ENCODE data around the gene SDK1. TPM values are rescaled to one million over a fixed set of nuclear protein-coding genes. Genes with fewer than 3 reads are reported as not detected.

SDK1 gene
- total and polyA plus RNA-seq, 2 donors (not counting 3 experiments of a cell fraction or from before 2014, with no cell fraction given) = 1.6 to 3.9 TPM

- dilution Hi-C loops (cut with MboI; ENCODE audit: extremely low pct_ligation_motif_present, low sequenced_read_pairs) = no loop called here
- no TSS peak for BruUV-seq (replicated peaks)
- Histone ChIP-seq H3K9me3 (replicated peaks; ENCODE audit: control insufficient read depth, insufficient read depth, low read length) (no peaks in the 10 kb centered on the region), H3K79me2 (ENCODE audit: control insufficient read depth, insufficient read depth, low read length) (no peaks in the 10 kb centered on the region), H3K27me3 (ENCODE audit: control insufficient read depth in 2 of 2, insufficient read depth in 2 of 2, low read length in 2 of 2) (no peaks in the 10 kb centered on the region), H3K27ac (ENCODE audit: insufficient read depth, low read depth, low read length) (no peak overlapping the region), H3K36me3 (ENCODE audit: control insufficient read depth in 2 of 2, extremely low read depth in 1 of 2, insufficient read depth in 2 of 2, low read length in 2 of 2) (no peaks in the 10 kb centered on the region), H3K4me2 (ENCODE audit: insufficient read depth, low read length) (no peak overlapping the region), H4K20me1 (replicated peaks; ENCODE audit: control insufficient read depth, extremely low read depth, insufficient read depth, low read length) (no peaks in the 10 kb centered on the region), H3K9me1 (replicated peaks; ENCODE audit: control insufficient read depth, extremely low read depth, insufficient read depth, low read length) (no peaks in the 10 kb centered on the region), H3K4me1 (ENCODE audit: control insufficient read depth, extremely low read depth, insufficient read depth, low read length) (no peaks in the 10 kb centered on the region), H2AFZ (ENCODE audit: low read depth, low read length) (no peak overlapping the region), H3K4me3 (replicated peaks in 1 of 3; ENCODE audit: insufficient read depth in 1 of 3, low read depth in 1 of 3, low read length in 3 of 3) (no peak overlapping the region), H3K9ac (replicated peaks; ENCODE audit: extremely low read depth, insufficient read depth, low read length) (no peak overlapping the region)
- intact Hi-C loops (cut with micrococcal nuclease) = loop anchor here (10.0 kb wide), 1 partner anchor 527 kb away; no protein-coding TSS in a partner anchor
- TF ChIP-seq GATA2 (IDR thresholded peaks at IDR 0.05; ENCODE audit: insufficient read depth, insufficient read length, low read depth, low read length) (no peak), MAX (IDR thresholded peaks at IDR 0.05; ENCODE audit: insufficient read depth, insufficient read length) (no peak), FOS (IDR thresholded peaks at IDR 0.05; ENCODE audit: borderline replicate concordance, insufficient read depth, low read length) (no peak), POLR2A (IDR thresholded peaks at IDR 0.05; ENCODE audit: low read depth, low read length) (no peak)
- TF ChIP-seq, protein P1, sequence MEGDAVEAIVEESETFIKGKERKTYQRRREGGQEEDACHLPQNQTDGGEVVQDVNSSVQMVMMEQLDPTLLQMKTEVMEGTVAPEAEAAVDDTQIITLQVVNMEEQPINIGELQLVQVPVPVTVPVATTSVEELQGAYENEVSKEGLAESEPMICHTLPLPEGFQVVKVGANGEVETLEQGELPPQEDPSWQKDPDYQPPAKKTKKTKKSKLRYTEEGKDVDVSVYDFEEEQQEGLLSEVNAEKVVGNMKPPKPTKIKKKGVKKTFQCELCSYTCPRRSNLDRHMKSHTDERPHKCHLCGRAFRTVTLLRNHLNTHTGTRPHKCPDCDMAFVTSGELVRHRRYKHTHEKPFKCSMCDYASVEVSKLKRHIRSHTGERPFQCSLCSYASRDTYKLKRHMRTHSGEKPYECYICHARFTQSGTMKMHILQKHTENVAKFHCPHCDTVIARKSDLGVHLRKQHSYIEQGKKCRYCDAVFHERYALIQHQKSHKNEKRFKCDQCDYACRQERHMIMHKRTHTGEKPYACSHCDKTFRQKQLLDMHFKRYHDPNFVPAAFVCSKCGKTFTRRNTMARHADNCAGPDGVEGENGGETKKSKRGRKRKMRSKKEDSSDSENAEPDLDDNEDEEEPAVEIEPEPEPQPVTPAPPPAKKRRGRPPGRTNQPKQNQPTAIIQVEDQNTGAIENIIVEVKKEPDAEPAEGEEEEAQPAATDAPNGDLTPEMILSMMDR (IDR thresholded peaks at IDR 0.05; ENCODE audit: extremely low read depth in 1 of 2, insufficient read depth in 1 of 2, low read depth in 1 of 2, low read length in 2 of 2) = no peak
- FAIRE-seq = no peak
- no peak for DNase-seq (ENCODE audit: low read depth, low spot score)
- ChIA-PET CTCF (interaction anchor here (0.6 kb wide), 2 partner anchors 468 to 1313 kb away, joined by 4 read pairs; no protein-coding TSS in a partner anchor), POLR2A (no interaction called here)
Measured at GRCh38 chr7:4051696-4052095, 750.6 kb downstream of the SDK1 start.

DNA sequence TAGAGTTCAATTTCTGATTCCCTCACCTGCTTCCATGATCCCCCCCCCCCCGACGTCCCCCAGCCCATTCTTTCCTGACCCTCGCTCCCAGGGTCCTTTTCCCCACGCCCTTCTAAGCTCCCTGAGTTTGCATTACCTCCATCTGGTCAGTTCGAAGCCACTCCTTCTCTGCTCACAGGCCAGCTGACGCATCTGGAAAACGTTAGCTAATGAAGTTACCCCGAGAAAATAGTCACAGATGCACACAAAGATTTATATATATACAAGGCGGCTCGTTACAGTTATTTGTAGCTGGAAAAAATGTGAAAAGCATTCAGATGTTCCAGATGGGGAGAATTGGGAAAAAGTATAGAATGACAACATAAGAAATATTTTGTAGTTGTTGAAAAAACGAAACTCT is 751.1 kb downstream of the SDK1 start:
- H3K36me3 ChIP-seq (ENCODE audit: control insufficient read depth in 2 of 2, extremely low read depth in 1 of 2, insufficient read depth in 2 of 2, low read length in 2 of 2) = no peaks in the 10 kb centered on the region
- H3K9me3 ChIP-seq (replicated peaks; ENCODE audit: control insufficient read depth, insufficient read depth, low read length) = no peaks in the 10 kb centered on the region
- no peak overlapping the region for H2AFZ ChIP-seq (ENCODE audit: low read depth, low read length)
- no peak overlapping the region for H3K9ac ChIP-seq (replicated peaks; ENCODE audit: extremely low read depth, insufficient read depth, low read length)
- H3K4me1 ChIP-seq (ENCODE audit: control insufficient read depth, extremely low read depth, insufficient read depth, low read length) = no peaks in the 10 kb centered on the region
- intact Hi-C loops (cut with micrococcal nuclease) (loop anchor here (10.0 kb wide), 1 partner anchor 527 kb away; no protein-coding TSS in a partner anchor), dilution Hi-C loops (cut with MboI; ENCODE audit: extremely low pct_ligation_motif_present, low sequenced_read_pairs) (no loop called here)
- H3K27ac ChIP-seq (ENCODE audit: insufficient read depth, low read depth, low read length) = no peak overlapping the region
- H3K27me3 ChIP-seq (ENCODE audit: control insufficient read depth in 2 of 2, insufficient read depth in 2 of 2, low read length in 2 of 2) = no peaks in the 10 kb centered on the region
- TF ChIP-seq MYC (IDR thresholded peaks at IDR 0.05; ENCODE audit: low read depth, low read length) = no peak
- TF ChIP-seq, protein P1 (IDR thresholded peaks at IDR 0.05; ENCODE audit: extremely low read depth in 1 of 2, insufficient read depth in 1 of 2, low read depth in 1 of 2, low read length in 2 of 2) = no peak
- no peak for TF ChIP-seq POLR2A (IDR thresholded peaks at IDR 0.05; ENCODE audit: low read depth, low read length)
- no peak for TF ChIP-seq POLR2AphosphoS5 (IDR thresholded peaks at IDR 0.05; ENCODE audit: insufficient read depth, low read depth, low read length)
- no peak for TF ChIP-seq EZH2 (IDR thresholded peaks at IDR 0.05; ENCODE audit: borderline replicate concordance, low read depth, low read length, severe bottlenecking)
- no peak for TF ChIP-seq MAX (IDR thresholded peaks at IDR 0.05; ENCODE audit: insufficient read depth, insufficient read length)
- no peak for TF ChIP-seq JUN (IDR thresholded peaks at IDR 0.05; ENCODE audit: borderline replicate concordance, insufficient read depth, insufficient read length, low read depth)
- no peak for TF ChIP-seq GATA2 (IDR thresholded peaks at IDR 0.05; ENCODE audit: insufficient read depth, insufficient read length, low read depth, low read length)
- no peak for TF ChIP-seq FOS (IDR thresholded peaks at IDR 0.05; ENCODE audit: borderline replicate concordance, insufficient read depth, low read length)
- H4K20me1 ChIP-seq (replicated peaks; ENCODE audit: control insufficient read depth, extremely low read depth, insufficient read depth, low read length) = no peaks in the 10 kb centered on the region
- H3K4me2 ChIP-seq (ENCODE audit: insufficient read depth, low read length) = no peak overlapping the region
- H3K9me1 ChIP-seq (replicated peaks; ENCODE audit: control insufficient read depth, extremely low read depth, insufficient read depth, low read length) = no peaks in the 10 kb centered on the region
- ChIA-PET POLR2A (no interaction called here), CTCF (interaction anchor here (0.6 kb wide), 2 partner anchors 467 to 1314 kb away, joined by 4 read pairs; no protein-coding TSS in a partner anchor)
- H3K79me2 ChIP-seq (ENCODE audit: control insufficient read depth, insufficient read depth, low read length) = no peaks in the 10 kb centered on the region
- no TSS peak for BruUV-seq (replicated peaks)
- DNase-seq (ENCODE audit: low read depth, low spot score) (no peak), FAIRE-seq (no peak)
- no peak overlapping the region for H3K4me3 ChIP-seq (replicated peaks in 1 of 3; ENCODE audit: insufficient read depth in 1 of 3, low read depth in 1 of 3, low read length in 3 of 3)

All from endothelial cell of umbilical vein (primary cell).